ENCODE data around the gene ABCD3.

DNA sequence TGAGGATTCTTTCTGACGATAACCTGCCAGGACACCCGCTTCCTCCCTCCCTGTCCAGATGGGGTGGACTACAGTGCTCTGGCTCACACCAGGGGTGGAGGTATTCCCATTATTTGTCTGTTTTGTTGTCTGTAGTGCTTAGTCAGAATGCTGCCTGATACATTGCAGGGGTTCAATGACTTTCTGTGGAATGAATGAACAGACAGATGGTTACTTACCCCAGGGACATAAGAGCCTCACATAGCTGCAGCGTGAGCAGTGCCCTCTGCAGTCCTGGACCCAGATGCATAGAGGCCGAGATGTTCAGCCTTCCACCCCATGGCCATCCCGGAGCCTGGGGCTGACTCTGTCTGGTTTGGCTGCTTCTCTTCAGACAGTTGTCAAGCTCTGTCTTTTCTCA, 136.4 kb downstream of the ABCD3 start:
- no peak for TF ChIP-seq SMC3 (IDR thresholded peaks at IDR 0.05)
- TF ChIP-seq HOXA7 (CRISPR knock-in tag; IDR thresholded peaks at IDR 0.05), result no peak
- no peak for TF ChIP-seq BHLHE40 (IDR thresholded peaks at IDR 0.05; ENCODE audit: low read depth, low read length)
- TF ChIP-seq, protein P1, sequence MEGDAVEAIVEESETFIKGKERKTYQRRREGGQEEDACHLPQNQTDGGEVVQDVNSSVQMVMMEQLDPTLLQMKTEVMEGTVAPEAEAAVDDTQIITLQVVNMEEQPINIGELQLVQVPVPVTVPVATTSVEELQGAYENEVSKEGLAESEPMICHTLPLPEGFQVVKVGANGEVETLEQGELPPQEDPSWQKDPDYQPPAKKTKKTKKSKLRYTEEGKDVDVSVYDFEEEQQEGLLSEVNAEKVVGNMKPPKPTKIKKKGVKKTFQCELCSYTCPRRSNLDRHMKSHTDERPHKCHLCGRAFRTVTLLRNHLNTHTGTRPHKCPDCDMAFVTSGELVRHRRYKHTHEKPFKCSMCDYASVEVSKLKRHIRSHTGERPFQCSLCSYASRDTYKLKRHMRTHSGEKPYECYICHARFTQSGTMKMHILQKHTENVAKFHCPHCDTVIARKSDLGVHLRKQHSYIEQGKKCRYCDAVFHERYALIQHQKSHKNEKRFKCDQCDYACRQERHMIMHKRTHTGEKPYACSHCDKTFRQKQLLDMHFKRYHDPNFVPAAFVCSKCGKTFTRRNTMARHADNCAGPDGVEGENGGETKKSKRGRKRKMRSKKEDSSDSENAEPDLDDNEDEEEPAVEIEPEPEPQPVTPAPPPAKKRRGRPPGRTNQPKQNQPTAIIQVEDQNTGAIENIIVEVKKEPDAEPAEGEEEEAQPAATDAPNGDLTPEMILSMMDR (IDR thresholded peaks at IDR 0.05), result no peak
- TF ChIP-seq POLR2A (IDR thresholded peaks at IDR 0.05; ENCODE audit: low read length), result no peak
- no peak for TF ChIP-seq JUNB (IDR thresholded peaks at IDR 0.05)
- no peak for TF ChIP-seq CHD2 (IDR thresholded peaks at IDR 0.05; ENCODE audit: low read length, partially characterized antibody)
- TF ChIP-seq SREBF2 (IDR thresholded peaks at IDR 0.05), result no peak
- TF ChIP-seq, protein P2, sequence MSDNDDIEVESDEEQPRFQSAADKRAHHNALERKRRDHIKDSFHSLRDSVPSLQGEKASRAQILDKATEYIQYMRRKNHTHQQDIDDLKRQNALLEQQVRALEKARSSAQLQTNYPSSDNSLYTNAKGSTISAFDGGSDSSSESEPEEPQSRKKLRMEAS (IDR thresholded peaks at IDR 0.05), result no peak
- no peak for TF ChIP-seq RARB (CRISPR knock-in tag; IDR thresholded peaks at IDR 0.05)
- no peak for TF ChIP-seq RAD21 (conservative IDR thresholded peaks at IDR 0.05 in 1 of 2, IDR thresholded peaks at IDR 0.05 in 1 of 2)
- no peak for TF ChIP-seq MAZ (IDR thresholded peaks at IDR 0.05; ENCODE audit: borderline replicate concordance, low read depth, low read length)

Data from A549 (cell line).